Lung (tissue), 12 donors: ENCODE results near the gene CHRM4. TPM values are rescaled to one million over a fixed set of nuclear protein-coding genes. Genes with fewer than 3 reads are reported as not detected.

Experiments
- ATAC-seq: fragments of 200-7000 bp; cut with Tn5 transposase; one replicate; pipeline ENCODE4 v1.9.1; 2020; ENCODE audit warnings: moderate number of reproducible peaks; ENCODE audit not compliant: insufficient read depth, low FRiP score
- DNase-seq, 3 donors: peaks; one replicate each; pipeline ENCODE4 v3.0.0-alpha.2; 2013 to 2017
- H3K27ac ChIP-seq, 2 donors: one replicate each; pipeline ENCODE4 v1.5.1; 2013; ENCODE audit warnings: mild to moderate bottlenecking in 2 of 2, moderate library complexity in 2 of 2, control low read depth in 1 of 2, inconsistent platforms in 1 of 2, low read depth in 1 of 2, low read length in 1 of 2
- H3K27me3 ChIP-seq, 3 donors: one replicate each; pipeline ENCODE4 v1.5.1; 2013; ENCODE audit warnings: low read length in 2 of 3; ENCODE audit not compliant: control insufficient read depth in 3 of 3, insufficient read depth in 3 of 3
- H3K36me3 ChIP-seq, 4 donors: one replicate each; pipeline ENCODE4 v1.5.1; 2013; ENCODE audit warnings: low read length in 4 of 4, mild to moderate bottlenecking in 1 of 4, moderate library complexity in 1 of 4; ENCODE audit not compliant: control insufficient read depth in 4 of 4, insufficient read depth in 4 of 4
- H3K4me1 ChIP-seq, 5 donors: one replicate each; pipeline ENCODE4 v1.5.1; 2013; ENCODE audit warnings: low read length in 5 of 5, mild to moderate bottlenecking in 2 of 5, moderate library complexity in 1 of 5; ENCODE audit not compliant: control insufficient read depth in 5 of 5, insufficient read depth in 5 of 5
- H3K4me3 ChIP-seq: one replicate; pipeline ENCODE4 v1.5.1; 2013; ENCODE audit warnings: mild to moderate bottlenecking, control low read depth, moderate library complexity
- H3K9ac ChIP-seq, 2 donors: one replicate each; pipeline ENCODE4 v1.5.1; 2013; ENCODE audit warnings: low read length in 2 of 2, control low read depth in 1 of 2; ENCODE audit not compliant: insufficient read depth in 1 of 2
- H3K9me3 ChIP-seq, 4 donors: one replicate each; pipeline ENCODE4 v1.5.1; 2013; ENCODE audit warnings: low read length in 3 of 4, mild to moderate bottlenecking in 1 of 4, moderate library complexity in 1 of 4; ENCODE audit not compliant: control insufficient read depth in 4 of 4, insufficient read depth in 3 of 4
- WGBS, 2 donors: extraction: QIAGEN DNeasy Blood & Tissue Kit; methylation state at CpG; one replicate each; pipeline ENCODE4 v1.1.7; 2013; 5-methylcytosine and 5-hydroxymethylcytosine counted together
- polyA plus RNA-seq, 2 donors: library from polyadenylated mRNA; stranded (reverse); fragments of 200-250 nt; gene quantifications; one replicate each; pipeline ENCODE4 v1.2.1, GENCODE V29; 2013
- total RNA-seq, 2 donors: library from RNA; depleted of rRNA in 1 of 2; stranded (reverse); fragments of >200 nt in 1 of 2; gene quantifications; one replicate each; pipeline ENCODE4 v1.2.1, GENCODE V29; 2014 to 2021
- TF ChIP-seq, protein P1 (sequence below): IDR thresholded peaks from 2 replicates; pipeline ENCODE4 v1.5.1; 2012; ENCODE audit warnings: mild to moderate bottlenecking; ENCODE audit errors: control extremely low read depth, extremely low read depth
- donor health status: control.
- donor health status: control.
- donor health status: Bipolar disorder and iron deficiency.
- donor health status: healthy.
- donor health status: DM: yes; HTN: yes; CAD: no.

Gene CHRM4
- total and polyA plus RNA-seq, 4 donors, result 0.05 to 0.28 (median 0.10) TPM; not detected in 1

DNA sequence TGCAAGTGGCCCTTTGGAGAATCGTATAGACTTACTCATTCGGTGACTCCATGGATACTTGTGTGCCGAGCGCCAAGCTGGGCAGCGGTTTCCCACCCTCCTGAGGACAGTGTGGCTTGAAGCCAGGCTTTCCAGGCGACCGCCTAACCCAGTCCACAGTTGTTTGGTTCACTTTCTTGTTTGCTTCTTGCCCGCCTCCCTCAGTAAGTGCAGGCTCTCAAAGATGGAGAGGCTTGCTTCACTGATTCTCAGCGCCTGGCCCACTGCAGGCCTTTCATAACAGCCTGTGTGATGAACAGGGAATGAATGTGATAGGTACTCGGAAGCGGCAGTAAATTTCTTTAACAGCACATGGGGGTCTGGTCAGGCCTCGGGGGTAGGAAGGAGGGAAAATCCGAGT lies 21.3 kb downstream of the CHRM4 start:
- Histone ChIP-seq H3K9me3 (no peaks in the 10 kb centered on the region), H3K36me3 (peaks cover 3 to 59% (median 6%) of the 10 kb centered on the region in 4 donors), H3K4me3 (no peak overlapping the region), H3K9ac (no peak overlapping the region), H3K27ac (no peak overlapping the region), H3K27me3 (no peaks in the 10 kb centered on the region), H3K4me1 (peaks cover 0 to 14% (median 3%) of the 10 kb centered on the region in 5 donors)
- TF ChIP-seq, protein P1, sequence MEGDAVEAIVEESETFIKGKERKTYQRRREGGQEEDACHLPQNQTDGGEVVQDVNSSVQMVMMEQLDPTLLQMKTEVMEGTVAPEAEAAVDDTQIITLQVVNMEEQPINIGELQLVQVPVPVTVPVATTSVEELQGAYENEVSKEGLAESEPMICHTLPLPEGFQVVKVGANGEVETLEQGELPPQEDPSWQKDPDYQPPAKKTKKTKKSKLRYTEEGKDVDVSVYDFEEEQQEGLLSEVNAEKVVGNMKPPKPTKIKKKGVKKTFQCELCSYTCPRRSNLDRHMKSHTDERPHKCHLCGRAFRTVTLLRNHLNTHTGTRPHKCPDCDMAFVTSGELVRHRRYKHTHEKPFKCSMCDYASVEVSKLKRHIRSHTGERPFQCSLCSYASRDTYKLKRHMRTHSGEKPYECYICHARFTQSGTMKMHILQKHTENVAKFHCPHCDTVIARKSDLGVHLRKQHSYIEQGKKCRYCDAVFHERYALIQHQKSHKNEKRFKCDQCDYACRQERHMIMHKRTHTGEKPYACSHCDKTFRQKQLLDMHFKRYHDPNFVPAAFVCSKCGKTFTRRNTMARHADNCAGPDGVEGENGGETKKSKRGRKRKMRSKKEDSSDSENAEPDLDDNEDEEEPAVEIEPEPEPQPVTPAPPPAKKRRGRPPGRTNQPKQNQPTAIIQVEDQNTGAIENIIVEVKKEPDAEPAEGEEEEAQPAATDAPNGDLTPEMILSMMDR, result no peak
- DNase-seq (peak in 1 of 3 donors; percentile 43), ATAC-seq (no peak)
- WGBS, 2 donors, result 69 to 86% methylated on average over 13 of the region's 13 CpGs

GRCh38 chr11:46369458-46370152 lies 22.0 kb downstream of the CHRM4 start:
- Histone ChIP-seq H3K27ac (no peak overlapping the region), H3K4me1 (peaks cover 0 to 14% (median 3%) of the 10 kb centered on the region in 5 donors), H3K4me3 (no peak overlapping the region), H3K36me3 (peaks cover 0 to 53% (median 4%) of the 10 kb centered on the region in 4 donors), H3K9me3 (no peaks in the 10 kb centered on the region), H3K9ac (no peak overlapping the region), H3K27me3 (no peaks in the 10 kb centered on the region)
- DNase-seq (peak; percentile 67 to 76 (median 70)), ATAC-seq (peak; percentile 48)
- WGBS, 2 donors, result 70 to 79% methylated on average over 25 of the region's 25 CpGs
- TF ChIP-seq, protein P1, result peak; percentile 50

GRCh38 chr11:46367916-46368267 lies 23.7 kb downstream of the CHRM4 start:
- H3K27me3 ChIP-seq, result no peaks in the 10 kb centered on the region
- DNase-seq, result no peak
- H3K36me3 ChIP-seq, result peaks cover 0 to 41% (median 3%) of the 10 kb centered on the region in 4 donors
- H3K4me3 ChIP-seq, result no peak overlapping the region
- H3K4me1 ChIP-seq, result peaks cover 0 to 20% (median 8%) of the 10 kb centered on the region in 5 donors
- no peak for ATAC-seq
- no peaks in the 10 kb centered on the region for H3K9me3 ChIP-seq
- WGBS, 2 donors, result 80 to 82% methylated on average over 11 to 12 of the region's 12 CpGs
- TF ChIP-seq, protein P1, result no peak
- no peak overlapping the region for H3K27ac ChIP-seq
- H3K9ac ChIP-seq, result no peak overlapping the region
